Measurements from ENCODE around the gene MZT1. TPM values are rescaled to one million over a fixed set of nuclear protein-coding genes. Genes with fewer than 3 reads are reported as not detected.

The MZT1 gene
- total RNA-seq, 4 donors from 2014 or later: 3.9 to 11.2 (median 7.3) TPM

- no peaks in the 10 kb centered on the region for H3K9me3 ChIP-seq
- H3K4me1 ChIP-seq: no peaks in the 10 kb centered on the region
These were observed 64.9 kb downstream of the MZT1 start for GRCh38 chr13:72662548-72662947.

More at GRCh38 chr13:72662548-72662947, 64.9 kb downstream of the MZT1 start:
- H3K36me3 ChIP-seq: no peaks in the 10 kb centered on the region
- H3K4me3 ChIP-seq (replicated peaks in 1 of 3): no peak overlapping the region
- H3K27me3 ChIP-seq: no peaks in the 10 kb centered on the region
- intact Hi-C loops (cut with DNase I): no loop called here
- TF ChIP-seq POLR2A (IDR thresholded peaks at IDR 0.05): no peak
- TF ChIP-seq CTCF (IDR thresholded peaks at IDR 0.05): no peak
- no peak for DNase-seq
- H3K27ac ChIP-seq: no peak overlapping the region

Small RNA genes lying within 50 kb of the gene (small RNA-seq; reads per million reads assigned to genes)
- gene RNU6-80P: not detected

Other genes with a start within 250 kb of the MZT1 start
- gene BORA, start 294 bp upstream of the MZT1 start, total RNA-seq: 1 to 10 TPM; 1.7 to 6.6 (median 4.7) TPM
- 10 to 100 TPM; 30.0 to 34.4 (median 32.5) TPM for gene DIS3, start 54.3 kb upstream of the MZT1 start, total RNA-seq
- 10 to 100 TPM; 30.2 to 51.4 (median 37.5) TPM for gene PIBF1, start 54.5 kb upstream of the MZT1 start, total RNA-seq

All from thyroid gland (tissue), 4 donors.